ENCODE data around the gene ZNF20. TPM values are rescaled to one million over a fixed set of nuclear protein-coding genes. Genes with fewer than 3 reads are reported as not detected.

ZNF20 gene
- total RNA-seq, 6 experiments from 2014 or later, result 3.3 to 6.3 (median 4.3) TPM

GRCh38 chr19:12145348-12145747, 5.2 kb upstream of the ZNF20 start:
- Mint-ChIP-seq H3K36me3 (ENCODE audit: low read depth) (peaks cover 40% of the 10 kb centered on the region), H3K4me3 (no peak overlapping the region), H3K4me1 (ENCODE audit: low read depth) (peaks cover 12% of the 10 kb centered on the region), H3K27ac (no peak overlapping the region), H3K9me3 (peaks cover 43% of the 10 kb centered on the region), H3K27me3 (ENCODE audit: insufficient read depth) (peaks cover 2% of the 10 kb centered on the region; the same call in 1 of the 2 replicates)
- no peak for TF ChIP-seq CTCF (IDR thresholded peaks at IDR 0.05)
- no peak for DNase-seq

GRCh38 chr19:12141405-12141736, 1.2 kb upstream of the ZNF20 start:
- peaks cover 39% of the 10 kb centered on the region for H3K36me3 Mint-ChIP-seq (ENCODE audit: low read depth)
- peaks cover 6% of the 10 kb centered on the region for H3K27me3 Mint-ChIP-seq (ENCODE audit: insufficient read depth)
- peaks cover 36% of the 10 kb centered on the region for H3K4me1 Mint-ChIP-seq (ENCODE audit: low read depth)
- H3K4me3 Mint-ChIP-seq, result peak overlapping the region; percentile 98
- H3K27ac Mint-ChIP-seq, result peak overlapping the region; percentile 99
- H3K9me3 Mint-ChIP-seq, result peaks cover 23% of the 10 kb centered on the region
- no peak for DNase-seq
- peak; percentile 51 for TF ChIP-seq CTCF (IDR thresholded peaks at IDR 0.05)

DNA sequence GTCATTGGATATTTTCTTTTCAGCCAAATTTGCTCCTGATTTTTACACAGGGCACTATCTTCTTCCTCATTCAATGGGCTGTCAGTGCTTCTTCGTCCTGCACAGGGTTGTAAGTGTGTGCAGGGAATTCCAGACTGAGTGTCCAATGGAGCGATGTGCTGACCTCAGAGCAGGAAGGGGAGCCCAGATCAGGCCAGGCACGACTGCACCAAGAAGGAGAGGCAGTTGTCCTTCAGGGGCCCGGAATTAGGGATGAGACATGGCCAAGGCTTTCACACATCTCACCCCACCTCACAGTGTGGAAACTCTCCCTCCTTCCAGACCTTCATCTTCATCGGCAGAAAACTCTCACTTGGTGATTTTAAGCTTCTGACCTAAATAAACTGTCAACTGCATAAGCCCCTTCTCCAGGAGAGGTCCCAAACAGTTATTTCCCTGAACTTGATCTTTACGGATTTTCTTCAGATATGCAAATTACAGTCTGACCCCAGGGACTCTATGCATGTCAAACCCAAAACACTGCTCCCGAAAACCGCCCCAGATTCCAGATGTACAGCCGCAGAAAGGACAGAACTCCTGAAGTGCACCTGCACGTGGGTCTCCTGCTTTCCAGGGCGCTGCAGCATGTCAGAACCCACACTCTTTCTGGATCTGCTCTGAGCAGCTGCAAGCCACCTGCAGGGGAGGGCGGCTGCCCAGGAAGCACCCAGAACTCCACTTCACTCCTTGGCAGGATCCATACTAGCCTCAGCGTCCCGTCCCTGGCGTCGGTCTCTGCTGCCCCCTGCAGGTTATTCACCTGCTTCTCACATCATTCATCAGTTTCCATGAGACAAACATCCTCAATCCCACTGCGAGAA, 625 bp upstream of the ZNF20 start:
- Mint-ChIP-seq H3K9me3 (peaks cover 20% of the 10 kb centered on the region), H3K36me3 (ENCODE audit: low read depth) (peaks cover 36% of the 10 kb centered on the region), H3K27ac (peak overlapping the region; percentile 99), H3K27me3 (ENCODE audit: insufficient read depth) (peaks cover 6% of the 10 kb centered on the region), H3K4me3 (peak overlapping the region; percentile 98), H3K4me1 (ENCODE audit: low read depth) (peaks cover 36% of the 10 kb centered on the region)
- DNase-seq, result peak; percentile 77
- peak; percentile 96 for TF ChIP-seq CTCF (IDR thresholded peaks at IDR 0.05)

- H3K9me3 Mint-ChIP-seq, result peaks cover 25% of the 10 kb centered on the region
- peaks cover 41% of the 10 kb centered on the region for H3K36me3 Mint-ChIP-seq (ENCODE audit: low read depth)
Measured at GRCh38 chr19:12139269-12139668, 881 bp downstream of the ZNF20 start.

DNA sequence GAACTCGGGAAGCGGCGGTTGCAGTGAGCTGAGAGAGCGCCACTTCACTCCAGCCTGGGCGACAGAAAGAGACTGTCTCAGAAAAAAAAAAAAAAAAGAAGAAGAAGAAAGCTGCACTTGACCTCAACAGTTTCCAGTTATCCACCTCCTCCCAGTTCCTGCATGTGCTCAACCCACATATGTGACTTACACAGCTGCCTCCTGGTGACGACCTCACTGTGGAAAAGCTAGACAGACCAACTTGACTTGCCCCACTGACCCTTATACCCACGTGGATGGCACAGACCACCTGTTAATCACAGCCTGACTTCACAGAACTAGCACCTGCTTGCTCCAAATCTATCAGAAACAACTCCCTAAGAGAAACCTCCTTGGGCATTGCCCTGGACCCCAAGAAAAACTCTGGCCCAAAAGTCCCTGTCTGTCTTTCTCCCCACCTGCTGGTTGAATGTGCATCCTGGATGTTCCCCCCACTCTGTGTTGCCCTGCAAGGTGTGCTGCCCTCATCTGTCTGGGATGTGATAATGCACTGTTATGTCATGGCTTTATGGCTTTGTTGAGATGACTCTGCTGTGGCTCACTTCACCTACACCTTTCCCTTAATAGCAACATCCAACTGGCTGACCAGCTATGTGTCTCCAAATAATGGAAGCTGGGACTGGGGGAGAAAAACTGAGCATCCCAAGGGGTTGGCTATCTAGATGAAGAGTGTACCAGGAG, 2.8 kb downstream of the ZNF20 start:
- Mint-ChIP-seq H3K36me3 (ENCODE audit: low read depth) (peaks cover 60% of the 10 kb centered on the region), H3K27ac (peak overlapping the region; percentile 32), H3K4me3 (no peak overlapping the region), H3K9me3 (peaks cover 43% of the 10 kb centered on the region), H3K27me3 (ENCODE audit: insufficient read depth) (peaks cover 6% of the 10 kb centered on the region), H3K4me1 (ENCODE audit: low read depth) (peaks cover 36% of the 10 kb centered on the region)
- DNase-seq, result peak; percentile 6
- peak; percentile 61 for TF ChIP-seq CTCF (IDR thresholded peaks at IDR 0.05)

More at GRCh38 chr19:12139269-12139668, 881 bp downstream of the ZNF20 start:
- no peak for TF ChIP-seq CTCF (IDR thresholded peaks at IDR 0.05)
- Mint-ChIP-seq H3K4me3 (peak overlapping the region; percentile 98), H3K4me1 (ENCODE audit: low read depth) (peaks cover 36% of the 10 kb centered on the region), H3K27me3 (ENCODE audit: insufficient read depth) (peaks cover 6% of the 10 kb centered on the region), H3K27ac (peak overlapping the region; percentile 99)
- no peak for DNase-seq
